ENCODE measurements around the gene SSR4.

SSR4 gene

GRCh38 chrX:153769158-153769864 lies 25.2 kb upstream of the SSR4 start:
- DNase-seq (ENCODE audit: low read depth), result no peak

- no peak for DNase-seq (ENCODE audit: low read depth)
These were observed 24.4 kb upstream of the SSR4 start for GRCh38 chrX:153769865-153770600.

GRCh38 chrX:153770601-153771414 lies 23.7 kb upstream of the SSR4 start:
- DNase-seq (ENCODE audit: low read depth), result no peak

GRCh38 chrX:153771415-153772315 lies 22.8 kb upstream of the SSR4 start:
- no peak for DNase-seq (ENCODE audit: low read depth)

- DNase-seq (ENCODE audit: low read depth), result no peak
These were observed 21.9 kb upstream of the SSR4 start for GRCh38 chrX:153772316-153773217.

GRCh38 chrX:153773218-153773611 lies 21.3 kb upstream of the SSR4 start:
- DNase-seq (ENCODE audit: low read depth), result no peak

- no peak for DNase-seq (ENCODE audit: low read depth)
These were observed 20.5 kb upstream of the SSR4 start for GRCh38 chrX:153773741-153774575.

GRCh38 chrX:153774576-153775292 lies 19.7 kb upstream of the SSR4 start:
- DNase-seq (ENCODE audit: low read depth), result no peak

GRCh38 chrX:153775293-153776119 lies 19.0 kb upstream of the SSR4 start:
- DNase-seq (ENCODE audit: low read depth), result no peak

- no peak for DNase-seq (ENCODE audit: low read depth)
These were observed 18.3 kb upstream of the SSR4 start for GRCh38 chrX:153776120-153776599.

GRCh38 chrX:153776611-153777045 lies 17.8 kb upstream of the SSR4 start:
- no peak for DNase-seq (ENCODE audit: low read depth)

- no peak for DNase-seq (ENCODE audit: low read depth)
These were observed 17.0 kb upstream of the SSR4 start for GRCh38 chrX:153777261-153778090.

- DNase-seq (ENCODE audit: low read depth), result no peak
These were observed 16.3 kb upstream of the SSR4 start for GRCh38 chrX:153778181-153778580.

- DNase-seq (ENCODE audit: low read depth), result no peak
These were observed 15.8 kb upstream of the SSR4 start for GRCh38 chrX:153778684-153779101.

GRCh38 chrX:153779891-153780677 lies 14.4 kb upstream of the SSR4 start:
- no peak for DNase-seq (ENCODE audit: low read depth)
